Stimulated activated CD8-positive, alpha-beta memory T cell treated with anti-CD3 and anti-CD28 coated beads, Interleukin-7, amount 100 ng/mL, for 4 hours (primary cell): ENCODE measurements around the gene RERE.

Source experiments
- DNase-seq, 2 donors: peaks; one replicate each; pipeline ENCODE4 v3.0.0-alpha.2; 2020; ENCODE audit warnings: low read depth in 2 of 2

The RERE gene

GRCh38 chr1:8334106-8334851 lies 483.2 kb downstream of the RERE start:
- DNase-seq: no peak

- no peak for DNase-seq
Measured at GRCh38 chr1:8333246-8333987, 484.0 kb downstream of the RERE start.

- no peak for DNase-seq
Measured at GRCh38 chr1:8332806-8333205, 484.6 kb downstream of the RERE start.

- no peak for DNase-seq
Measured at GRCh38 chr1:8330271-8331125, 486.9 kb downstream of the RERE start.

- DNase-seq: no peak
Measured at GRCh38 chr1:8329858-8330257, 487.6 kb downstream of the RERE start.

- no peak for DNase-seq
Measured at GRCh38 chr1:8329439-8329838, 488.0 kb downstream of the RERE start.

GRCh38 chr1:8328271-8328670 lies 489.2 kb downstream of the RERE start:
- DNase-seq: no peak

GRCh38 chr1:8326265-8326664 lies 491.2 kb downstream of the RERE start:
- no peak for DNase-seq

GRCh38 chr1:8325771-8326170 lies 491.7 kb downstream of the RERE start:
- no peak for DNase-seq

GRCh38 chr1:8324176-8324810 lies 493.1 kb downstream of the RERE start:
- no peak for DNase-seq

GRCh38 chr1:8323706-8324105 lies 493.7 kb downstream of the RERE start:
- DNase-seq: no peak

- no peak for DNase-seq
Measured at GRCh38 chr1:8321612-8322011, 495.8 kb downstream of the RERE start.

GRCh38 chr1:8318436-8318835 lies 499.0 kb downstream of the RERE start:
- DNase-seq: no peak

- peak; percentile 53 to 79 for DNase-seq
Measured at GRCh38 chr1:8317647-8318381, 499.6 kb downstream of the RERE start, which contains the start of gene SLC45A1. Gene SLC45A1, plus strand, starts transcription at chr1:8318114. Its CDS starts 6,216 bp downstream, at chr1:8324330.

- no peak for DNase-seq
Measured at GRCh38 chr1:8315573-8316475, 501.6 kb downstream of the RERE start.

GRCh38 chr1:8314346-8315280 lies 502.8 kb downstream of the RERE start:
- DNase-seq: no peak

GRCh38 chr1:8313231-8313630 lies 504.2 kb downstream of the RERE start:
- no peak for DNase-seq

- no peak for DNase-seq
Measured at GRCh38 chr1:8312235-8313218, 504.9 kb downstream of the RERE start.
